Cerebellar nuclear complex (tissue), 1 donor: ENCODE data around the gene ANXA5.

Experiments used
- DNase-seq, 2 experiments: peaks; one replicate each; lab custom pipeline; 2025; lab: John Stamatoyannopoulos, UW

The ANXA5 gene

GRCh38 chr4:121712001-121712651, 15.3 kb upstream of the ANXA5 start:
- no peak for DNase-seq

- no peak for DNase-seq
Observed at GRCh38 chr4:121711263-121712000, 14.7 kb upstream of the ANXA5 start.

DNA sequence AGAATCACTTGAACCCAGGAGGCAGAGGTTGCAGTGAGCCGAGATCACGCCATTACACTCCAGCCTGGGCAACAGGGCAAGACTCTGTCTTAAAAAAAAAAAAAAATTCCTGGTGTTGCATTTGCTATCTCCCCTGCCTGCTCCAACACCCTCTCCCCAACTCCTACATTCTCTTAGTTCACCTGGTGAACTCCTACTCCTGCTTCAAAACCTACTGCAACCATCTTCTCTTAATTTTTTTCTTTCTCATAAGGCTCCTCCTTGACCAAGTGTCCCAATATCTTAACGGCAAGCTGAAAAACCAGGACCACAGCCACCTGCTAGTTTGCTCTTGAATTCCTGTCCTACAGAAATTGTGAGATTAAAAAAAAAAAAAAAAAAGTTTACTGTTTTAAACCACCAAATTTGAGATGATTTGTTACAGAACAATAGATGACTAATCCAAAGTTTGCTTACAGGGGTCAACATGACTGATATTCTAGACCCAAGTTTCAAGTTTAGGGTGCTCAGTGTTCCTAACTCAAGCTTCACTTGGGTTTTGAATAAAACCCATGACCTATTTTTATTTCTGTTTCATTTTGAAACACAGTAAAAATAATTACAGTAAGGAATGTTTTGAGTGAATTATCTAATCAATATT, 13.1 kb upstream of the ANXA5 start:
- no peak for DNase-seq

DNA sequence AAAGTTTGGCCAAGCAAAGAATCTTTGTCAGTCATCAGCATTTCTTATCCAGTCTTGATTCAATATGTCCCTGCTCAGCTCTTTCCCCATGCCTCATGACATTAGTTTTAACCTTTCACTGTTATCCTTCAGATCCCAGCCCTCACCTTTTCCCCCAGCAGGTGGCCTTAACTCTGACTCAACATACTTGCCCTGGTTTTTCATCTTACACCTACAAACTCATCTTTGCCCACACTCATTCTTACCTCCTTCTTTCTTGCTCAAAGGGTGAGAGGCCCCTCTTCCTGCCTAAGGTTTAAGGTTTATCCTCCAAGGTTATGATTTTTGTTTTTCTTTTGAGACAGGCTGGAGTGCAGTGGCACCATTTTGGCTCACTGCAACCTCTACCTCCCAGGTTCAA, 10.6 kb upstream of the ANXA5 start:
- no peak for DNase-seq

DNA sequence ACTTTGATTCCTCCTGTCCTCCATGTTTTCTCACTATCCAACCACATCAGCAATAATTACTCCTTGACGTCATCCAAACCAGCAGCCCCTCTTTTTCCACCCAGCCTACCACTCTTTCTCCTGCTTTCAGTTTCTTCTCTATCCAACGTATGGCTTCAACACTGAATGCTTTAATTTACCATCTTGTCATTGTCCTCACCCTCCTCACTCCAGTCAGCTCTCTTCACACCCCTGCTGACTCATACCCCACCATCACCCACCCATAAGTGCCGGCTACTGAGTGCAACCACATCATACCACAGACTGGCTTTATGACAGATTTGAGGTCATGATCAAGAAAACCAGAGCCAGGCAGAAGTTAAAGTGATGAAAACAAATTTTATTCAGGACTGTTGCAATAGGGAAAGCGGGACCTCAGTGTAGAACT, 9.8 kb upstream of the ANXA5 start:
- DNase-seq: no peak

DNA sequence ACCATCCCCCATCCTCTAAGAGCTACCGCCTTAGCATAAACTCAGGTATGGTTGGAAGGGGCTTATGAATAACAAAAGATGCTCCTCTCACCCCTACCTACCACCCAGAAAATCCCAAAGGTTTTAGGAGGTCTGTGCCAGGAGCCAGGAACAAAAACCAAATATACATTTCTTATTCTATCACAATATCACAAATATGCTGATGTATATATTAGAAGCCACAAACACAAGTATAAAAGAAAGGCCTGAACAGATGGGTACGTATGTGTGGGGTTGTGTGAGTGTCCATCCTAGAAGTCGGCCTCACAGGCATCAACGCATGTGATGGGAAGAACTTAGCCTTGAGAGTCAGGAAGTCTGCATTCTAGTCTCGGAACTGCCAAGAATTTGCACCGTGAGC, 8.7 kb upstream of the ANXA5 start:
- no peak for DNase-seq

- DNase-seq: no peak
Observed at GRCh38 chr4:121702136-121702535, 5.4 kb upstream of the ANXA5 start.

GRCh38 chr4:121701263-121701662, 4.5 kb upstream of the ANXA5 start:
- no peak for DNase-seq

GRCh38 chr4:121698236-121698671, 1.5 kb upstream of the ANXA5 start:
- no peak for DNase-seq

GRCh38 chr4:121697564-121697963, 784 bp upstream of the ANXA5 start:
- DNase-seq: no peak

DNA sequence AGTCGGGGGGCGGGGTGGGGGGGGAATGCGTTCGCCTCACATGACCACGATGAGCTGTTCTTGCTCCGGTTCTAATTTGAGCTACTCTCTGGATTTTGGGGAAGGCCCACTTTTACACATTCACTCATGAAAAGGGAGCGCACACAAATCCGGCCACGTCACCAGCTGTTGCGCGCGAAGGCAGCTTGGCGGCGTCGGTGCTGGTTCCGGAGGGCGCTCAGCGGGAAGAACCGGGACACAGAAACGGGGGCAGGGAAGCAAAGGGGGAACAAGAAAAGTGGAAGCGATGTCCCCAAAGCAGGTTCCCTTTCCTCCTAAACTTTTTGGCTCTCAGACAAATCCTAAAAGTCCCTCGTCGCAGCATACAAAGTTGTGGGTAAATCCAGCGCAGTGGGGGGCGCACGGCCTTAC, 605 bp downstream of the ANXA5 start:
- no peak for DNase-seq

GRCh38 chr4:121693886-121694285, 2.9 kb downstream of the ANXA5 start:
- no peak for DNase-seq

DNA sequence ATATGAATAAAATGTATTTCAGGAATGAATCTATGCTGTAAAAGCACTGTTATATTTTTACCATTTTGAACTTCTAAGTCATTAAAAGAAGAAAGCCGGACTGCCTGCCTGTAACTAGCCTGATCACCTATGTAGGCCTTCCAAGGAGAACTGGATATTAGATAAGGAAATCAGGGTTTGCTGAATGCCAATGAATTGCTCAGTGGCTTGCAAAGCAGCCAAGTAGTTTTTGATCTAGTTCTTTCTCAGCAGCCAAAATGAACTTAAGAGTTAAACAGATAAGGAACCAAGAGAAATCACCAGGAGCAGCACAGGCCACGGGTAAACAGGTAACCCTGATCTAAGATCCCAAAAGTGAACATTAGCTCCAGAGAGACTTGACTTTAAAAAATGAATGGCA, 3.3 kb downstream of the ANXA5 start:
- no peak for DNase-seq

DNA sequence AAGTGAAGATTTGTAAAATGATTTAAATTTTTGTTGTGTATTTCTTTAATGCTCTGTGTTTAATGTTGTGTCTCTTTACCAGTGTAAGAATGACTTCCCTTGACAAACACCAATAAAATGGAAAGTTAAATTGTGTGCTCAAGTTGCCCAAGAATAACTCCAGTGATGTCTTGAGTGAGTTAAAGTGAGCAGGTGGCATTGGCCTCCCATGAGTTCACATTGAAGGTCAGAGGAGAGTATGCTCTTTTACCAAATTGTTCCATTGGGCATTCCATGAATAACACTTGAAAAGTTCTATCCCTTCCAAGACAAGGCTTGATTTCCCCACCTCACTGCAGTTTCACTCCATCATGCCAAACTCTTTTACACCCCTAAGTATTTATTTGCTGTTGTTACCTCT, 4.5 kb downstream of the ANXA5 start:
- DNase-seq: no peak

GRCh38 chr4:121690001-121690400, 6.8 kb downstream of the ANXA5 start:
- DNase-seq: no peak

- no peak for DNase-seq
Observed at GRCh38 chr4:121688701-121689100, 8.1 kb downstream of the ANXA5 start.

- no peak for DNase-seq
Observed at GRCh38 chr4:121688261-121688660, 8.5 kb downstream of the ANXA5 start.

DNA sequence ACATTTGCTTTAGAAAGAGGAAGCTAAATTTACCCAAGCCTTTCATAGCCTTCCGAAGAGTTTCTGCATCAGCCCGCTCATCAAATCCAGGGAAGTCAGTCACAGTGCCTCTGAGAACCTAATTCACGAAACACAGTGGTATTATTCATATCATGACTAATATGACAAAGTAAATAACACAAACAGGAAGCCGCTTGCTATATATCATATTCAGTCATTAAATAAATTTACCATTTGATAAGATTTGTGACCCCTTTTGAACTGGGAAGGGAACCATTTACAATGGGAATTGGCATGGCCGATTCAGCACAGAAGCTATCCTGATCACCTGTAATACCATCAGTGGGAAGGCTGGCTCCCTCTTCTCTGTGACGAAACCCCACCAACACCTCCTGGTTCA, 10.5 kb downstream of the ANXA5 start:
- no peak for DNase-seq

GRCh38 chr4:121685257-121685656, 11.5 kb downstream of the ANXA5 start:
- no peak for DNase-seq

DNA sequence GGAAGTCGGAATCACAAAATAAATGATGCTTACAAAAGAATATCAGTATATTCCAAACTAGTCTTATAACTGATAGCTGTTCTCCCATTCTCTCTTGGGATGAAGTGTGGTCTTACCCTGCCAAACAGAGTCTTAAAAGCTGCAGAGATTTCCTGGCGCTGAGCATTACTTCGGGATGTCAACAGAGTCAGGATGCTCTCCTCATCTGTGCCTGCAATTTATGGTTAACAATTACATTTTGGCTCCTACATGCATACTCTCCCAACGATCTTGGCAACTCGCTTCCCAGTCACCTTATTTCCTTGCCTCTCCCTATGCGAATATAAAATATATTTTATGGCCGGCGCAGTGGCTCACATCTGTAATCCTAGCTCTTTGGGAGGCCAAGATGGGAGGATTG, 12.2 kb downstream of the ANXA5 start:
- DNase-seq: no peak

DNA sequence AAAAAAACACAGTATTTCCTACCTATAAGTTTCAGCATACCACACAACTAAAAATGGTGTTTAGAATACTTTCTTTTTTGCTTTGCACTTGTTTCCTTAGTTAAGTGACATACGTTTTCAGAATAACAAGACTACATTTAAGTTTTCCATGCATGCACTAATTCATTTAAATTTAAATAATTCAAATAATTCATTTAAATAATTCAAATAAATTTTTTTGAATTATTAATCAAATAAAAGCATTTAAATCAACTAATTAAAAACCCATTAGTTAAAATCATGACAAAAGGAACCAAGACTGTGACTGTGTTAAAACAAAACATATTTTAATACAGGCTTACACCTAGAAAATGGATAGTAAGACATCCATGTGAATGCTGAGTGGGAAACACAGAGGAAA, 12.8 kb downstream of the ANXA5 start:
- no peak for DNase-seq

GRCh38 chr4:121680571-121680970, 16.2 kb downstream of the ANXA5 start:
- DNase-seq: no peak

DNA sequence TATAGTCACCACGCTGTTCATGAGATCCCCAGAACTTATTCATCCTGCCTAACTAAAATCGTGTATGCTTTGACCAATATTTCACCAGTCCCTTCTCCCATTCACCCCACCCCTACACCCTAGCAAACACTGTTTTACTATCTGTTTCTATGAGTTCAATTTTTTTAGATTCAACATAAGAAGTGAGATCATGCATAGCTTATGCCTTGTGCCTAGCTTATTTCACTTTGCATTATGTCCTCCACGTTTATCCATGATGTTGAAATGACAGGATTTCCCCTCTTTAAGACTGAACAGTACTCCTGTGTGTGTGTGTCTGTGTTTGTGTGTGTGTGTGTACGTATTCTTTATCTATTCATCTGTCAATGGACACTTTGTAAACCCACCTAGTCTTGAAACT, 16.8 kb downstream of the ANXA5 start:
- no peak for DNase-seq
